Measurements from ENCODE around the gene EDN2. TPM values are rescaled to one million over a fixed set of nuclear protein-coding genes. Genes with fewer than 3 reads are reported as not detected.

EDN2 gene
- total and polyA plus RNA-seq, 2 donors (not counting 1 experiment from before 2014, with no cell fraction given): not detected

GRCh38 chr1:41485605-41486004 is 1.1 kb upstream of the EDN2 start:
- TF ChIP-seq, protein P1, sequence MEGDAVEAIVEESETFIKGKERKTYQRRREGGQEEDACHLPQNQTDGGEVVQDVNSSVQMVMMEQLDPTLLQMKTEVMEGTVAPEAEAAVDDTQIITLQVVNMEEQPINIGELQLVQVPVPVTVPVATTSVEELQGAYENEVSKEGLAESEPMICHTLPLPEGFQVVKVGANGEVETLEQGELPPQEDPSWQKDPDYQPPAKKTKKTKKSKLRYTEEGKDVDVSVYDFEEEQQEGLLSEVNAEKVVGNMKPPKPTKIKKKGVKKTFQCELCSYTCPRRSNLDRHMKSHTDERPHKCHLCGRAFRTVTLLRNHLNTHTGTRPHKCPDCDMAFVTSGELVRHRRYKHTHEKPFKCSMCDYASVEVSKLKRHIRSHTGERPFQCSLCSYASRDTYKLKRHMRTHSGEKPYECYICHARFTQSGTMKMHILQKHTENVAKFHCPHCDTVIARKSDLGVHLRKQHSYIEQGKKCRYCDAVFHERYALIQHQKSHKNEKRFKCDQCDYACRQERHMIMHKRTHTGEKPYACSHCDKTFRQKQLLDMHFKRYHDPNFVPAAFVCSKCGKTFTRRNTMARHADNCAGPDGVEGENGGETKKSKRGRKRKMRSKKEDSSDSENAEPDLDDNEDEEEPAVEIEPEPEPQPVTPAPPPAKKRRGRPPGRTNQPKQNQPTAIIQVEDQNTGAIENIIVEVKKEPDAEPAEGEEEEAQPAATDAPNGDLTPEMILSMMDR (IDR thresholded peaks at IDR 0.05): no peak
- TF ChIP-seq EZH2 (IDR thresholded peaks at IDR 0.05; ENCODE audit: borderline replicate concordance, insufficient read depth, low read depth, low read length, poor library complexity, severe bottlenecking): no peak
- Histone ChIP-seq H3K4me3 (ENCODE audit: control extremely low read depth in 1 of 5, extremely low read depth in 1 of 5, insufficient read depth in 1 of 5, low read depth in 2 of 5, low read length in 4 of 5) (no peak overlapping the region), H3K27ac (ENCODE audit: low read length in 2 of 2) (no peak overlapping the region), H3K79me2 (ENCODE audit: control insufficient read depth, insufficient read depth, low read length) (no peaks in the 10 kb centered on the region), H3K27me3 (replicated peaks in 1 of 4; ENCODE audit: control extremely low read depth in 1 of 4, control insufficient read depth in 3 of 4, insufficient read depth in 4 of 4, low read length in 3 of 4) (peaks cover 0 to 23% (median 2%) of the 10 kb centered on the region in 4 experiments), H3K4me1 (ENCODE audit: control insufficient read depth in 2 of 2, insufficient read depth in 2 of 2, low read length in 2 of 2) (no peaks in the 10 kb centered on the region), H2AFZ (ENCODE audit: insufficient read depth, low read depth, low read length, poor library complexity, severe bottlenecking) (no peak overlapping the region), H3K9me3 (ENCODE audit: control extremely low read depth in 1 of 3, control insufficient read depth in 2 of 3, insufficient read depth in 1 of 3, low read length in 2 of 3) (no peaks in the 10 kb centered on the region), H3K36me3 (replicated peaks in 1 of 2; ENCODE audit: control extremely low read depth in 1 of 2, control insufficient read depth in 1 of 2, extremely low read depth in 1 of 2, insufficient read depth in 2 of 2, low read length in 1 of 2) (no peaks in the 10 kb centered on the region), H3K4me2 (replicated peaks; ENCODE audit: low read depth, low read length, poor library complexity, severe bottlenecking) (no peak overlapping the region), H3K9ac (ENCODE audit: low read length) (no peak overlapping the region), H4K20me1 (ENCODE audit: control insufficient read depth, insufficient read depth, low read length, poor library complexity, severe bottlenecking) (no peaks in the 10 kb centered on the region)
- 58% methylated on average over 5 of the region's 5 CpGs for WGBS (ENCODE audit: insufficient coverage)
- Mint-ChIP-seq H3K9me3 (ENCODE audit: insufficient read depth) (no peaks in the 10 kb centered on the region), H3K4me1 (peaks cover 6% of the 10 kb centered on the region), H3K27me3 (peaks cover 34% of the 10 kb centered on the region), H3K4me3 (no peak overlapping the region), H3K27ac (no peak overlapping the region)
- ChIA-PET CTCF (no interaction called here), POLR2A (no interaction called here)
- DNase-seq (no peak), ATAC-seq (ENCODE audit: low read depth) (no peak)
- intact Hi-C loops (cut with micrococcal nuclease): no loop called here

DNA sequence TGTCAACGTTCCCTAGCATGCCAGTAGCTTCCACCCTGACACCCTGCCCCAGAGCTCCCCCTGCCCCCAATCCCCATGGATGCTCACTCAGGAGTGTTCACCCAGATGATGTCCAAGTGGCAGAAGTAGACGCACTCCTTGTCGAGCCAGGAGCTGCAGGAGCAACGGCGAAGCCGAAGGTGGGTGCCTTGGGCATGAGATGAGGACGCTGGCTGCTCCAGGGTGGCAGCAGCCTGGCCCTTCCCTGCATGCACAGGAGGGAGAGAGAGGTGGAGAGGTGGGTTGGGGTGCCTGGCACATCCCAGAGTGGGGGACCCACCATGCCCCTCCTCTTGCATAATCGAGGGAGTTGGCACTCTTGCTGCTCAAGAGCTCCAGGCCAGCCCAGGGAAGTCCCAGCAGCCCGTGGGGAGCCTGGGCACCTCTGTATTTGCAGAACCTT is 502 bp downstream of the EDN2 start:
- H3K4me2 ChIP-seq (replicated peaks; ENCODE audit: low read depth, low read length, poor library complexity, severe bottlenecking): no peak overlapping the region
- Mint-ChIP-seq H3K27me3 (peaks cover 24% of the 10 kb centered on the region), H3K4me1 (peaks cover 6% of the 10 kb centered on the region), H3K27ac (no peak overlapping the region), H3K9me3 (ENCODE audit: insufficient read depth) (no peaks in the 10 kb centered on the region), H3K4me3 (no peak overlapping the region)
- peaks cover 0 to 23% (median 0%) of the 10 kb centered on the region in 4 experiments for H3K27me3 ChIP-seq (replicated peaks in 1 of 4; ENCODE audit: control extremely low read depth in 1 of 4, control insufficient read depth in 3 of 4, insufficient read depth in 4 of 4, low read length in 3 of 4)
- no peak for DNase-seq
- TF ChIP-seq EZH2 (IDR thresholded peaks at IDR 0.05; ENCODE audit: borderline replicate concordance, insufficient read depth, low read depth, low read length, poor library complexity, severe bottlenecking): no peak
- TF ChIP-seq, protein P1 (IDR thresholded peaks at IDR 0.05): no peak
- ChIA-PET CTCF (no interaction called here), POLR2A (no interaction called here)
- no peak overlapping the region for H3K9ac ChIP-seq (ENCODE audit: low read length)
- H3K79me2 ChIP-seq (ENCODE audit: control insufficient read depth, insufficient read depth, low read length): no peaks in the 10 kb centered on the region
- WGBS (ENCODE audit: insufficient coverage): 71% methylated on average over 9 of the region's 9 CpGs
- no peak for ATAC-seq (ENCODE audit: low read depth)
- no peak overlapping the region for H2AFZ ChIP-seq (ENCODE audit: insufficient read depth, low read depth, low read length, poor library complexity, severe bottlenecking)
- no peak overlapping the region for H3K27ac ChIP-seq (ENCODE audit: low read length in 2 of 2)
- H3K4me3 ChIP-seq (ENCODE audit: control extremely low read depth in 1 of 5, extremely low read depth in 1 of 5, insufficient read depth in 1 of 5, low read depth in 2 of 5, low read length in 4 of 5): no peak overlapping the region
- H3K4me1 ChIP-seq (ENCODE audit: control insufficient read depth in 2 of 2, insufficient read depth in 2 of 2, low read length in 2 of 2): no peaks in the 10 kb centered on the region
- H3K36me3 ChIP-seq (replicated peaks in 1 of 2; ENCODE audit: control extremely low read depth in 1 of 2, control insufficient read depth in 1 of 2, extremely low read depth in 1 of 2, insufficient read depth in 2 of 2, low read length in 1 of 2): no peaks in the 10 kb centered on the region
- no peaks in the 10 kb centered on the region for H3K9me3 ChIP-seq (ENCODE audit: control extremely low read depth in 1 of 3, control insufficient read depth in 2 of 3, insufficient read depth in 1 of 3, low read length in 2 of 3)
- no peaks in the 10 kb centered on the region for H4K20me1 ChIP-seq (ENCODE audit: control insufficient read depth, insufficient read depth, low read length, poor library complexity, severe bottlenecking)
- intact Hi-C loops (cut with micrococcal nuclease): no loop called here

All from B cell (primary cell).